ENCODE measurements around the gene HEPN1.

Gene HEPN1

GRCh38 chr11:124918950-124919349 is at the start of gene HEPN1:
TSS of gene HEPN1 (plus strand) at chr11:124919250.
- no peak for DNase-seq (ENCODE audit: low spot score)

- DNase-seq (ENCODE audit: low spot score), result no peak
Measured at GRCh38 chr11:124869331-124869730, 49.7 kb upstream of the HEPN1 start.

- no peak for DNase-seq (ENCODE audit: low spot score)
Measured at GRCh38 chr11:124869856-124870387, 49.1 kb upstream of the HEPN1 start.

- DNase-seq (ENCODE audit: low spot score), result no peak
Measured at GRCh38 chr11:124870430-124870829, 48.6 kb upstream of the HEPN1 start.

GRCh38 chr11:124872280-124872679 is 46.8 kb upstream of the HEPN1 start:
- no peak for DNase-seq (ENCODE audit: low spot score)

GRCh38 chr11:124872741-124873140 is 46.3 kb upstream of the HEPN1 start:
- DNase-seq (ENCODE audit: low spot score), result no peak

GRCh38 chr11:124873951-124874350 is 45.1 kb upstream of the HEPN1 start:
- no peak for DNase-seq (ENCODE audit: low spot score)

- no peak for DNase-seq (ENCODE audit: low spot score)
Measured at GRCh38 chr11:124874571-124875255, 44.3 kb upstream of the HEPN1 start.

- no peak for DNase-seq (ENCODE audit: low spot score)
Measured at GRCh38 chr11:124875401-124875800, 43.6 kb upstream of the HEPN1 start.

- DNase-seq (ENCODE audit: low spot score), result peak; percentile 86
Measured at GRCh38 chr11:124875943-124876817, 42.9 kb upstream of the HEPN1 start.

- DNase-seq (ENCODE audit: low spot score), result no peak
Measured at GRCh38 chr11:124876818-124877630, 42.0 kb upstream of the HEPN1 start.

- no peak for DNase-seq (ENCODE audit: low spot score)
Measured at GRCh38 chr11:124877631-124877909, 41.5 kb upstream of the HEPN1 start.

- no peak for DNase-seq (ENCODE audit: low spot score)
Measured at GRCh38 chr11:124877910-124878758, 40.9 kb upstream of the HEPN1 start.

- DNase-seq (ENCODE audit: low spot score), result no peak
Measured at GRCh38 chr11:124878759-124879492, 40.1 kb upstream of the HEPN1 start.

- DNase-seq (ENCODE audit: low spot score), result no peak
Measured at GRCh38 chr11:124879493-124880289, 39.4 kb upstream of the HEPN1 start.

- no peak for DNase-seq (ENCODE audit: low spot score)
Measured at GRCh38 chr11:124880290-124880611, 38.8 kb upstream of the HEPN1 start.

GRCh38 chr11:124880958-124881357 is 38.1 kb upstream of the HEPN1 start:
- no peak for DNase-seq (ENCODE audit: low spot score)

- no peak for DNase-seq (ENCODE audit: low spot score)
Measured at GRCh38 chr11:124882339-124883071, 36.5 kb upstream of the HEPN1 start.

- no peak for DNase-seq (ENCODE audit: low spot score)
Measured at GRCh38 chr11:124884340-124884739, 34.7 kb upstream of the HEPN1 start.
